ENCODE results near the gene PTOV1.
"Not testable (repeated sequence)": the region's sequence is repeated elsewhere in the genome, so short reads cannot be mapped to it uniquely, and the experiment has no call there.

The PTOV1 gene

DNA sequence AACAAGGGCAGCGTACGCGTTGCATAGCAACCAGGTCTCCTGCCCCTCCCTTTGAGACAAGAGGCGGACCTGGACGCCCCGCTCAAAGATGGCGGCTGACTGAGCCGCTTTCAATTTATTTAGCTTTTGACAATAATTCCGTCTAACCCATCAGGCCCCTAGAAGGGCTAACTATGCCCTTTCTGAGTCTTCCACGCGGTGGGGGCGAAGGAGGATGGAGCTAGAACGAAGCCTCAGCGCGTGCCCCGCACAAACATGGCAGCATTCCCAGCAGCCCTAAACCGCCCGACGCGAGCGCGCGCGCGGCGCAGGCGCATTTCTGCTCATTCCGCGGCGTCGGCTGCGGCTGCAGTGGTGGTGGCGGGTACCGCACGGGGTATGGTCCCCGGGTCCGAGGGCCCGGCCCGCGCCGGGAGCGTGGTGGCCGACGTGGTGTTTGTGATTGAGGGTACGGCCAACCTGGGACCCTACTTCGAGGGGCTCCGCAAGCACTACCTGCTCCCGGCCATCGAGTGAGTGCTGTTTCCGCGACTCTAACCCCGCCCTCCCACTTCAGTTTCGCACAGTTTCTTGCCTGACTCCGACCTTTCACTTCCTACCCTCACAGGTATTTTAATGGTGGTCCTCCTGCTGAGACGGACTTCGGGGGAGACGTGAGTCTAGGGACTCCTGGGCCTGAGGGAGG lies 32.9 kb upstream of the PTOV1 start, which contains the start of gene MED25:
Gene MED25, plus strand, starts transcription at position 326 of the 685 bp plus-strand sequence. Its CDS starts 53 bp downstream, at position 379.
- DNase-seq (ENCODE audit: low spot score): peak; percentile 96

DNA sequence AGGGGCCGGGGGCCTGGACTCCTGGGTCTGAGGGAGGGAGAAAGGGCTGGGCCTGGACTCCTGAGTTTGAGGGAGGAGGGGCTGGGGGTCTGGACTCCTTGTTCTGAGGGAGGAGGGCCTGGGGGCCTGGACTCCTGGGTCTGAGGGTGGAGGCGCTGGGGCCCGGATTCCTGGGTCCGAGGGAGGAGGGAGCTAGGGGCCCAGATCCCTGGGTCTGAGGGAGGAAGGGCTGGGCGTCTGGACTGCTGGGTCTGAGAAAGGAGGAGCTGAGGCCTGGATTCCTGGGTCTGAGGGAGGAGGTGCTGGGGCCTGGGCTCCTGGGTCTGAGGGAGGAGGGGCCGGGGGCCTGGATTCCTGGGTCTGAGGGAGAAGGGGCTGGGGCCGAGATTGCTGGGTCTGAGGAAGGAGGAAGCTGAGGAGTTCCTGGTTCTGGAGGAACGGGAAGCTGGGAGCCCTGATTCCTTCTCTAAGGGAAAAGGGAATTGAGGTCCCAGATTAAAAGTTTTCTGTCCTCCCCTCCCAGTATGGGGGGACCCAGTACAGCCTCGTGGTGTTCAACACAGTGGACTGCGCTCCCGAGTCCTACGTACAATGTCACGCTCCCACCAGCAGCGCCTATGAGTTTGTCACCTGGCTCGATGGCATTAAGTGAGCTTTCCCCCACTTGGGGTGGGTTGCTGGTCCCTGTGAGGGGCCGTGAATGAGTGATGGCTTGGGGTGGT lies 32.1 kb upstream of the PTOV1 start:
- DNase-seq (ENCODE audit: low spot score): no peak

DNA sequence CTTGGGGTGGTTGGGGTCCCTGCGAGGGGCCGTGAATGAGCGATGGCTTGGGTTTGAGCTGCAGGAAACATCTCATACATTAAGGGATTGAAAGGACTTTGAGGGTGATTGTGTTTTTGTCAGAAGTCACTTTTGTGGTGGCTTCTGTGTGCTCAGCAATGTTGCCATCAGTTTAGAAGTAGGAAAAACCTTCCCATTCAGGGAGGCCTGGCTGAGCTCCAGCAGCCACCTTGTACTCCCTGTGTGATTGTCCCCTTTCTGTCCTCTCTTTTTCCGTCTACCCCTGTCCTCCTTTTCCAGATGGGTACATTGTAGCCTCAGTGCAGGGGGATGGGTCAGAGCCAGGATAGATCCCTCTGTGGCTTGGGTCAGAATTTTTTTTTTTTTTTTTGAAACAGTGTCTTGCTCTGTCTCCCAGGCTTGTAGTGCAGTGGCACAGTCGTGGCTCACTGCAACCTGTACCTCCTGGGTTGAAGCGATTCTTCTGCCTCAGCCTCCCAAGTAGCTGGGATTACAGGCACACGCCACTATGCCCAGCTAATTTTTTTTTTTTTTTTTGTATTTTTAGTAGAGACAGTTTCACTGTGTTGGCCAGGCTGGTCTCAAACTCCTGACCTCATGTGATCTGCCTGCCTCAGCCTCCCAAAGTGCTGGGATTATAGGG lies 31.4 kb upstream of the PTOV1 start:
- not testable (repeated sequence) for DNase-seq (ENCODE audit: low spot score)

DNA sequence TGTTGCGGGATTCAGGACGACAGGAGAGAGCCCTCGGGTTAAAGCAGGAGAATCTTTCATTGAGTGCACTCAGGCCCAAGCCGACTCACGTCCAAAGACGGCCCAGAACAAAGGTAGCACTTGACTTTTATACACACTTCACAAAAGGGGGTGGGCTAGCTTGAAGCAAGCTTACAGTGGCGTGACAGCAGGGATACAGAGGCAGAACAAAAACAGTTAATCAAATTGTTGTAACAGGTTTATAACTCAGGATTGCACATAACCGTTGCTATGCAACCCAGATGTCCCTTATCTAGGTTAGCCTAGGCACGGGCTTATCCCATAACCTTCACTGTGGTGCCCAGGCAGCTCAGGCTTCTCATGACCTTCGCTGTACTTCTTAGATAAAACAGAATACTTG lies 30.8 kb upstream of the PTOV1 start:
- no peak for DNase-seq (ENCODE audit: low spot score)

DNA sequence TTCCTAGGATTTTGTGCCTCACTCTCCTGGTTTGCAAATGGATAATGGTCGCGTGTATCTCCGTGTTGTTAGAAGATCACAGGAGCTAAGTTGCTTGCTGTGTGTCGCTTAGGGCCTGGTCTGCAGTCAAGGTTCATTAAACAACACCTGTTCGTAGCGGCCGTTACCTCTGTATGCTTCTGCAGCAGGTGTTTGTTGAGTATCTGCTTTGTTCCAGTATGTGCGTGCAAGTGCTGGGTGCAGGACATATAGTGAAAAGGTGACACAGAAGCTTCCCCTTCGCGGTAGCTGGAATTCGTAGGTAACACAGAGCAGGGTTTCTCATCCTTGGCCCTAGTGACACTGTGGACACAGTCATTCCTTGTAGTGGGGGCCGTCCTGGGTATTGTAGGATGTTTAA lies 27.5 kb upstream of the PTOV1 start:
- no peak for DNase-seq (ENCODE audit: low spot score)

DNA sequence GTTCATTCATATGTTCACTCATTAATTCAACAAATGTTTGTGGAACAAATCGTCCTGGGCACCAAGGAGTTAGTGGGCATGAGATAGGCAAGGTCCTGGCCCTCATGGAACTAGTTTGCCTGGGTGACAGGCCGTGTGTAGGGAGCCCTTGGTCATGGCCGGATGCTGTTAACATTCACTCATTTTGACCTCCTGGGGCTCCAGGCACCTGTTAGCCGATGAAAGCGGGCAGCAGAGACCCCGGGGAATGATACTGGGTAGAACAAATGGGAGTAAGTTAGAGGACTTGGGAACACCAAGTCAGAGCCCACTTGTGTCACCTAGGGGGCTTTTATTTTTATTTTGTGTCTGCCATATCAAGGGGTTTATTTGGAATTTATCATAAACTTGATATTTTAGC lies 26.3 kb upstream of the PTOV1 start:
- no peak for DNase-seq (ENCODE audit: low spot score)

DNA sequence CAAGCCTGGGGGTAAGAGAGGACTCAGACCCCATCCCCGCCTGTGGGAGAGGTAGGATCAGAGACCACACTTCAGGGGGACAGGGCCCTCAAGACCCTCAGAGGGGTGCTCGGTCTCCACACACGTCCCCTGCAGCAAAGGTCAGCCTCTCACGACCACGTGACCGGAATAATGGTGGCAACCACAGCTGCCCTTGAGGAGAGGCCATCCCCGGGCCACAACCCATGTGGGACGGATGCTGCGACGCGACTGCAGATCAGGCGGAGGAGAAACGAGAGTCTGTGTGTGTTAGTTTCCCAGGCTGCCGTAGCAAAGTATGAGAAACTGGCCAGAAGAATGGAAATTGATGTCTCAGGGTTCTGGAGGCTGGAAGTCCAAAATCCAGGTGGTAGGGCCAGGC lies 23.9 kb upstream of the PTOV1 start:
- DNase-seq (ENCODE audit: low spot score): no peak

DNA sequence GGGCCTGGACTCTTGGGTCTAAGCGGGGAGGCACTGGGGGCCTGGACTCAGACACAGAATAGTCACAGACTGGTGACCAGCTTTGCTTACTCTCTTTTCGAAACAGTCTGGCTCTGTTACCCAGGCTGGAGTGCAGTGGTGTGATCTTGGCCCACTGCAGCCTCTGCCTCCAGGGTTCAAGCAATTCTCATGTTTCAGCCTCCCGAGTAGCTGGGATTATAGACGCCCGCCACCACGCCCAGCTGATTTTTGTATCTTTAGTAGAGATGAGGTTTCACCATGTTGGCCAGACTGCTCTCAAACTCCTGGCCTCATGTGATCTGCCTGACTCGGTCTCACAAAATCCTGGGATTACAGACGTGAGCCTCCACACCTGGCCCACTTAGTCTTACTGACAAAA lies 21.8 kb upstream of the PTOV1 start:
- DNase-seq (ENCODE audit: low spot score): no peak

DNA sequence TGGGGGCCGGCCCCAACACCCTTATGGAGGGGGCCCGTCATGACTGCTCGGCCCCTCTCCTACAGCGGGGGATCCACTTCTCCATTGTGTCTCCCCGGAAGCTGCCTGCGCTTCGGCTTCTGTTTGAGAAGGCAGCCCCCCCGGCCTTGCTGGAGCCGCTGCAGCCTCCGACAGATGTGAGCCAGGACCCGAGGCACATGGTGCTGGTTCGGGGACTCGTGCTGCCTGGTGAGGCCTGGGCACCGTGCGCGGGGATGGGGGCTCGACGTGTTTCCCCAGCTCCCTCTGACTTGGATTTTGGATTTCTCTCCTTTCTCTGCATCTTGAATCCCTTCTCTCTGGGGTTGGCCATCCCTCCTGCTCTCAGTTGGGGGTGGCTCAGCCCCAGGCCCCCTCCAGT lies 21.2 kb upstream of the PTOV1 start:
- DNase-seq (ENCODE audit: low spot score): no peak

DNA sequence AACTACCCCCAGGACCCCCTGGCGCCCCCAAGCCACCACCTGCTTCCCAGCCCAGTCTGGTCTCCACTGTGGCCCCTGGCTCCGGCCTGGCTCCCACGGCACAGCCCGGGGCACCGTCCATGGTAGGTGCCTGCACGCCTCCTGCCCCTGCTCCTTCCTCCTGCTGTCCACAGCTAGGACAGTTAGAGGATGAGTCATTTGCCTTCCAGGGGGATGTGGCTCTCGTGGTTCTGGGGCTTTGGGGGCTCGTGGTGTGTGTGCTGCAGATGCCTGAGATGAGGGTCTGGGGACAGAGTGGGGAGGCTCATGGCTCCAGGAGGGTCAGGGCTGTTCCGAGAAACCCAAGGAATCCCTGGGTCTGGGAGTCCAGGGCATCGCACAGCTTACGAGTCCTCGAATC lies 20.2 kb upstream of the PTOV1 start:
- no peak for DNase-seq (ENCODE audit: low spot score)

DNA sequence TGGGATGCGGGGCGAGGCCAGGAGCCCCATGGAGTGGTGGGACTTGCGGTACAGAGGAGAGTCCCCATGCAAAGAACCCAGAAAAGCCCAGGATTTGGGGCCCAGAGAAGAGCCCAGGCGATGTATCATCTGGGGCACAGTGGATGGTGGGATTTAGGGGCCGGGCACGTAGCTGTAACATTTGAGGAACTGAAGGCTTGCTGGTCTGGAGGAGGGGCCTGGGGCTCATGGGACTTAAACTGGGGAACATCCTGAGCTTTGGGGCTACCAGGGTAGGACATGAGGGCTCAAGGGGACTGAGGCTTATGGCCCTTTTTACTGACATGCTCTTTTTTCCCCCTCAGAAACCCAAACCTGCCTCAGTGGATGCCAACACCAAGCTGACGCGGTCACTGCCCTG lies 19.4 kb upstream of the PTOV1 start:
- no peak for DNase-seq (ENCODE audit: low spot score)

DNA sequence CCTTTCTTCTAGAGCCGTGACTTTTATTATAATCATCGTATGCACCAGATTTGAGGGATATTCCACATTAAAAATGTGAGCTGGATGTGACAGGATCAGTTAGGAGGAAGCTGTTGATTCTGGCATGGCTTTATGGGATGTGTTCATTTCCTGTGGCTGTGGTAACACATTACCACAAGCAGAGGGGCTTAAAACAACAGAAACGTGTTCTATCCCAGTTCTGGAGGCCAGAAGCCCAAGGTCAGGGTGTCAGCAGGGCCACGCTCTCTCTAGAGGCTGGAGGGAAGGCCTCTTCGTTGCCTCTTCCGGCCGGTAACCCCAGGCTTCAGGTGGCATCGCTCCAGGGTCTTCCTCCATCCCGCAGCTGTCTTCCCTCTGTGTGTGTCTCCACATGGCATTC lies 18.4 kb upstream of the PTOV1 start:
- no peak for DNase-seq (ENCODE audit: low spot score)

DNA sequence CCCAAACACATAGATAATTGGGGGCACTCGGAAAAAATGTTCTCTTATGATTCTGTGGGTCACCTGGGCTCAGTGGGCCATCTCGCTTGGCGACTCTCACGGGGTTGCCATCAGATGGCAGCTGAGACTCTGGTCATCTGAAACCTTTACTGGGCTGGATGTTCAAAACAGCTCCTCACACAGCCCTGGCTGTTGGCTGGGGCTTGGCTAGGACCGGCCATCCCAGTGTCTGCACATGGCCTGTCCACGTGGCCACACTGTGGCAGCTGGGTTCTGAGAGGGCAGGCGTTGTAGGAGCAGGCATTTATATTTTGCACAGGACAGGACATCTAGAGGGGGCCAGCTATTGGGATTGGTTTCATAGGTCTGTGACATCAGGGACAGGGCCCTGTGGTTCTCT lies 17.4 kb upstream of the PTOV1 start:
- DNase-seq (ENCODE audit: low spot score): no peak

DNA sequence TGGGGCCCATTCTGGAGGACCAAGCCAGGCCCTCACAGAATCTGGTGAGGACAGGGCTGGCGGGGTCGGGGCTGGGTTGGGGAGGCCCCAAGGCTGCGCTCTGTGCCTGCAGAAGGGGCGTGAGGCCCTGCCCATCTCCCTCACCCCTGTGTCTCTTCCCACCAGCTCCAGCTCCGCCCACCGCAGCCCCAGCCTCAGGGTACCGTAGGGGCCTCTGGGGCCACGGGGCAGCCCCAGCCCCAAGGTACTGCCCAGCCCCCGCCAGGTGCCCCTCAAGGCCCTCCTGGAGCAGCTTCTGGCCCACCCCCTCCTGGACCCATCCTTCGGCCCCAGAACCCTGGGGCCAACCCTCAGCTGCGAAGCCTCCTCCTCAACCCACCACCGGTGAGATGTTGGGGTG lies 15.4 kb upstream of the PTOV1 start:
- no peak for DNase-seq (ENCODE audit: low spot score)

DNA sequence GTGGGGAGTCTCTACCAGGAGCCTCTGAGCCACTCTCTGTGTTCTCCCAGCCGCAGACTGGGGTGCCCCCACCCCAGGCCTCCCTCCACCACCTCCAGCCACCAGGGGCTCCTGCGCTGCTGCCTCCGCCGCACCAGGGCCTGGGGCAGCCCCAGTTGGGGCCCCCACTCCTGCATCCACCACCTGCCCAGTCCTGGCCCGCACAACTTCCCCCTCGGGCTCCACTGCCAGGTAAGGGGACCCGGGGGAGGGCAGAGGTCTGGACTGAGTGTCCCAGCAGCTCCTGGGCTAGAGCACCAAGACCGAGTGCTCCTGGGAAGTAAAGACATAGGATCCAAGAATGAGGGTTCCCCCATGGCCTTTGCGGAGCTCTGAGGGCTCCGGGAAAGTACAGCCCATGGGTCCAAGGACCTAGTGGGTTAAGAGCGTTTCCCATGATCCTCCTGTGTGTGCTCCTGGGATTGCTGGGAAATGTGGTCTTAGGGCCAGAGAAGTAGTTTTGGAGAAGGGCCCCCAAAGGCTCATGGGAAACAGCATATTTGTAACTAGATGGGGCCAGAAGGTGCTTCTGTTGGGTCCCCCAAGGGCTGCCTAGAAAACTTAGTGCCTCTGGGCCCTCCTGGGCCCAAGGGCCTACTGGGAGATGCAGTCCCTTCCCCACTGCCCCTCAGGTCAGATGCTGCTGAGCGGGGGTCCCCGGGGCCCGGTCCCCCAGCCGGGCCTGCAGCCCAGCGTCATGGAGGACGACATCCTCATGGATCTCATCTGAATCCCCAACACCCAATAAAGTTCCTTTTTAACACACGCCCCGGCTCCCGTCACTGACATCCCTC lies 14.6 kb upstream of the PTOV1 start:
- DNase-seq (ENCODE audit: low spot score): no peak

DNA sequence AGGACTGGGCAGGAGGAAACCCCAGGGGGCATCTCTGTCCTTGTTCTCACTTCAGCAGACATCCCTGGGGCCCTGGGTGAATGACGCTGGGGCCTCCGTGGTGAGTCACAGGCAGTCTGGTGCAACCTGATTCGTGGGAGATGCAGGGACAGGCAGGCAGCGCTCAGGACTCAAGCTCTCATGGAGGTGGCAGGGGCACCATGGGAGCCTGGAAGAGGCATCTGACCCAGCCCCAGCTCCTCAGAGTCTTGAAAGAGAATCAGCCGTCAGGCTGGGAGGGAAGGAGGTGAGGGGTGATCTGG lies 14.0 kb upstream of the PTOV1 start:
- DNase-seq (ENCODE audit: low spot score): no peak

DNA sequence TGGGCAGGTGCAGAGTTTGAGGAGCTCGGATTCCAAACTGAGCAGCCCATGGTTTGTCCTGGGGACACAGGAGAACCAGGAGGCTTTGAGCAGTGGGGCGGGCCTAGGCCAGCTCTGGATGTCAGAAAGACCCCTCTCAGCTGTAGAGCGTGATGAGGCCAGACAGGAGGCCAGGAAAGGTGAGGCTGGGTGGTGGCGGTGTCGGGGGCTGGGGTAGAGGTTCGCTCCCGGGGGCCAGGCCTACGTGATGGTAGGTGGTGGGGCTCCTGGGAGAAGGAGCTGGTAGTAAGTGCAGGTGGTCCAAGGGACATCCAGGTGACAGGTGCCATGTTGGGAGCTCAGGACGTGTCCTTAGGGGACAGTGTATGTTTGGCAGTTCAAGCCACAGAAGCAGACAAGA lies 13.5 kb upstream of the PTOV1 start:
- no peak for DNase-seq (ENCODE audit: low spot score)

DNA sequence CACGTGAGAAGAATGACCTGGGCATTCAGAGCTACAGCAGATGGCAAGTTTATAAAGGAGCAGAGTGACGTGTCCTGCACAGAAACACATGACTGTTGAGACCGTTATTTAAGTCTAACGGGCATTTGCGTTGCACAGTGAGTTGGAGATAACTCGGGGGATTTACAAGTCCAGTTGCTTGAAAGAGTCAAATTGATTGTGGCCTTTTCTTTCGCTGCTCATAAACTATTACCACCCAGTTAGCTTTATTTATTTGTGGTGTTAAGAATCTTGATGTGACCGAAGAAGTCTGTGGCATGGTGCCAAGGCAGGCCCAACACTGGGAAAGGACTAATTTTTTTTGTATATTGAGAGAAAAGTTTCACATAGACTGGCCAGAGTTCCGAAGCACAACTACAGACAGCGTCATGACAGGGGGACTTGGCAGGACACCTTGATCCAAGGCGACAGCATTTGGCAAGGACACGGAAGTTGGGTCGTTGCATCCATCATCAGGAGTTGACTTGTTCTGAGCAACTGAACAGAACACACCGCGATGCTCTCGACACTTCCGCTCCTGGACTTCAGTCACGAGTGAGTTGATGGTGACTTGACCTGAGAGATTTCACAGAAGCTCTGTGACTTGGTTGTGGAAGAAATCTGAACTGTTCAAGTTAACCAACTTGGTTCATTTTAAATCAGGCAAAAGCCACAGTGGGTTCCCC lies 11.9 kb upstream of the PTOV1 start:
- no peak for DNase-seq (ENCODE audit: low spot score)

DNA sequence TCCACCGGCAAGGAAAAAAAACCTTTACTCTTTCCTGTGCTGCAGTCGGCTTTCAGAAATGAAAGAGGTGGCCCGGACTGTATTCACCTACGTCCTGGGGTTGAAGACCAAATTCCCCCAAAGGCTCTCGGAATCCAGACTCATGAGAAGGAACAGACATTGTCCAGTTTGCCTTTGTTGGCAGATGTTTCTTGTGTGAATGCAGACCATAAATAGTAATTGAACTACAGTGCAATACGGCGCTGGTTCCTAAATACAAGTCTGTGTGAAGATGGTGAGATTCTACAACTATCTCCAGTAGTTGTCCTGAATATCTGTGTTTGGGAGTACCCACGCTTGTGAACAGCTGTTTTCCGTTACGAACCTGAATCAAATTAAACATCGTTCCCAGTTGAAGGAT lies 11.2 kb upstream of the PTOV1 start:
- DNase-seq (ENCODE audit: low spot score): no peak

DNA sequence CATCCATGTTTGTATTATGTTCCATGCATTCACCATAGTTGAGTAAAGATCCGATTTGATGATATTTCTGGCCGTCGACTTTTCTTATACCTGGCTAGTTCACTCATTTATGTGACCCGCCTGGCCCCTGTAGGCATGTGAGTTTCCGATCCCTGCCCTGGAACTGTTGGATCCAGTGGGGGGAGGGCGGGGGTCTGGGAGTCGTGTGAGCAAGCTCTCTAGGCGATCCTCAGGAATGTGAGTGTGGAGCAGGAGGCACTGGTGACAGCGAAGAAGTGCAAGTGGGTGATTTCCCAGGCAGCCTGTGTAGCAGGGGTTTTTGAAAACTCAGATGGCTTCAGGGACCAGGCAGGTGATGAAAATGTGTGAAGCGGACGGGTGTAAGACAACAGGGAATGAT lies 10.6 kb upstream of the PTOV1 start:
- DNase-seq (ENCODE audit: low spot score): no peak

DNA sequence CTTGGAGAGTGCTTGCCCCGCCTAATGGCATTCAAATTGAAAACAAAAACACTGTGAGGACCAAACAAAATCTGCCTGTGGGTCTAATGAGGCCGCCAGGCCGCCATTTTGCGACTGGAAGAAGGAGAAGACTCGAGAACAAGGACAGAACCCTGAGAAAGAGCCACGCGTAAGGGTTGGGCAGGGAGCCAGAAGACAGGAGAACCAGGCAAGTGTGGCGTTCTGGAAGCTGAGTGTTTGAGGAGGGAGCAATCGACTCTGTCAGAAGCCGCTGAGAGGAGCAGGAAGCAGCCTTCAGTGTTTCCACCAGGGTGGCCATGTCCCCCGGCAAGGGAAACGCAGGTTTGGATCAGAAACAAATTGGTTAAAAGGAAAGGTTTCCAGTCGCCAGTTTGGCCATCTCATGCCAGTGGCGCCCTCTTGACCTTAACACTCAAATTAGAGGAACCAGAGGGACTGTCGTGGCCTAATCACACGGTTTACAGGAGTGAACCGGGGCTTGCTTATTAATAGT lies 10.2 kb upstream of the PTOV1 start:
- DNase-seq (ENCODE audit: low spot score): no peak

DNA sequence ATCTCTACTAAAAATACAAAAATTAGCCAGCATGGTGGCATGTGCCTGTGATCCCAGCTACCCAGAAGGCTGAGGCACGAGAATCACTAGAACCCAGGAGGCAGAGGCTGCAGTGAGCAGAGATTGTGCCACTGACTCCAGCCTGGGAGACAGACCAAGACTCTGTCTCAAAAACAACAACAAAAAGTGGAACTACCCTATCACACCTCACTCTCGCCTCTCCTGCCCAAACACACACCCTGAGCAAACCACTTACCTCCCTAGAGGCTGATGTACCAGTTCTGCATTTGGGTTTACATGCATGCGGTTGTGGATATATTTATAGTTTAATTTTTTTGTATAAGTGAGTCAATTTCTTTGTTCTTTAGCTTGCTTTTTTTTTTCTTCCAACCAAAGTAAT lies 7.7 kb upstream of the PTOV1 start:
- DNase-seq (ENCODE audit: low spot score): no peak
